Transverse colon (tissue), 4 donors: Measurements from ENCODE around the gene BATF2.

Experiments used
- EP300 ChIP-seq: sonication (generic); formaldehyde crosslinking; IDR thresholded peaks from one replicate; pipeline ENCODE4 v1.6.1; 2017; ENCODE audit warnings: antibody characterized with exemption, low read depth
- POLR2AphosphoS5 ChIP-seq, 3 donors: sonication (generic); formaldehyde crosslinking; IDR thresholded peaks; one replicate each; pipeline ENCODE4 v1.6.1; 2016; ENCODE audit warnings: antibody characterized with exemption in 3 of 3
- TF ChIP-seq, protein P1 (sequence below), 5 experiments: fragments of 200-600 bp in 3 of 5; fragments of 450-650 bp in 2 of 5; sonication (generic) in 3 of 5; IDR thresholded peaks; 1 replicate in 2 of 5; 2 replicates in 3 of 5; pipeline ENCODE4 v1.5.1; 2016 to 2017; ENCODE audit warnings: antibody characterized with exemption in 5 of 5, inconsistent platforms in 3 of 5, mild to moderate bottlenecking in 2 of 5, moderate library complexity in 1 of 5

DNA sequence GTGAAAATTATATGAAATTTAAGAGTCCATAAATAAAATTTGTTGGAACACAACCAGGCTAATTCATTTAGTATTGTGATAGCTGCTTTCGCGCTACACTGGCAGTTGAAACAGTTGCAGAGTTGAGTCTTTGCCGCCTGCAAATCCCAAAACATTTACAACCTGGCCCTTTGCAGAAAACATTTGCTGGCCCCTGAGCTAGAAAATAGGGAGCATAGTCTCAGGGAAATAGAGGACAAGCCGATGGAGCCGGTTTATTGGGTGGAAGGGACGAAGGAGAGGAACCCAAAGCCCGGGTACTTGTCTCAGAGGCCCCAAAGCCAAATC is 43.7 kb upstream of the BATF2 start:
- TF ChIP-seq, protein P1, sequence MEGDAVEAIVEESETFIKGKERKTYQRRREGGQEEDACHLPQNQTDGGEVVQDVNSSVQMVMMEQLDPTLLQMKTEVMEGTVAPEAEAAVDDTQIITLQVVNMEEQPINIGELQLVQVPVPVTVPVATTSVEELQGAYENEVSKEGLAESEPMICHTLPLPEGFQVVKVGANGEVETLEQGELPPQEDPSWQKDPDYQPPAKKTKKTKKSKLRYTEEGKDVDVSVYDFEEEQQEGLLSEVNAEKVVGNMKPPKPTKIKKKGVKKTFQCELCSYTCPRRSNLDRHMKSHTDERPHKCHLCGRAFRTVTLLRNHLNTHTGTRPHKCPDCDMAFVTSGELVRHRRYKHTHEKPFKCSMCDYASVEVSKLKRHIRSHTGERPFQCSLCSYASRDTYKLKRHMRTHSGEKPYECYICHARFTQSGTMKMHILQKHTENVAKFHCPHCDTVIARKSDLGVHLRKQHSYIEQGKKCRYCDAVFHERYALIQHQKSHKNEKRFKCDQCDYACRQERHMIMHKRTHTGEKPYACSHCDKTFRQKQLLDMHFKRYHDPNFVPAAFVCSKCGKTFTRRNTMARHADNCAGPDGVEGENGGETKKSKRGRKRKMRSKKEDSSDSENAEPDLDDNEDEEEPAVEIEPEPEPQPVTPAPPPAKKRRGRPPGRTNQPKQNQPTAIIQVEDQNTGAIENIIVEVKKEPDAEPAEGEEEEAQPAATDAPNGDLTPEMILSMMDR (IDR thresholded peaks at IDR 0.05) = no peak
- TF ChIP-seq POLR2AphosphoS5 (IDR thresholded peaks at IDR 0.05) (no peak), EP300 (no peak)
